Measurements from ENCODE around the gene KDELR3.

KDELR3 gene

GRCh38 chr22:38467904-38468442 is at the start of gene KDELR3:
Gene KDELR3, plus strand, starts transcription at chr22:38468096. Its CDS starts 138 bp downstream, at chr22:38468234.
- peak in 2 of 3 experiments; percentile 22 to 68 for DNase-seq (ENCODE audit: low read depth in 3 of 3)

- no peak for DNase-seq (ENCODE audit: low read depth in 3 of 3)
These were observed 49.3 kb upstream of the KDELR3 start for GRCh38 chr22:38418589-38418988.

GRCh38 chr22:38419121-38419857 is 48.6 kb upstream of the KDELR3 start:
- no peak for DNase-seq (ENCODE audit: low read depth in 3 of 3)

- no peak for DNase-seq (ENCODE audit: low read depth in 3 of 3)
These were observed 48.1 kb upstream of the KDELR3 start for GRCh38 chr22:38419858-38420160.

- DNase-seq (ENCODE audit: low read depth in 3 of 3) = no peak
These were observed 47.2 kb upstream of the KDELR3 start for GRCh38 chr22:38420734-38421133.

- no peak for DNase-seq (ENCODE audit: low read depth in 3 of 3)
These were observed 45.0 kb upstream of the KDELR3 start for GRCh38 chr22:38422611-38423511.

GRCh38 chr22:38423512-38424503 is 44.1 kb upstream of the KDELR3 start:
- DNase-seq (ENCODE audit: low read depth in 3 of 3) = no peak

GRCh38 chr22:38424525-38425080 is 43.3 kb upstream of the KDELR3 start:
- DNase-seq (ENCODE audit: low read depth in 3 of 3) = no peak

GRCh38 chr22:38426628-38427027 is 41.3 kb upstream of the KDELR3 start:
- DNase-seq (ENCODE audit: low read depth in 3 of 3) = no peak

GRCh38 chr22:38427465-38427864 is 40.4 kb upstream of the KDELR3 start:
- no peak for DNase-seq (ENCODE audit: low read depth in 3 of 3)

GRCh38 chr22:38427940-38428339 is 40.0 kb upstream of the KDELR3 start:
- no peak for DNase-seq (ENCODE audit: low read depth in 3 of 3)

GRCh38 chr22:38428714-38429113 is 39.2 kb upstream of the KDELR3 start:
- no peak for DNase-seq (ENCODE audit: low read depth in 3 of 3)

- DNase-seq (ENCODE audit: low read depth in 3 of 3) = no peak
These were observed 38.3 kb upstream of the KDELR3 start for GRCh38 chr22:38429499-38430068.

GRCh38 chr22:38431266-38432010 is 36.5 kb upstream of the KDELR3 start:
- DNase-seq (ENCODE audit: low read depth in 3 of 3) = no peak

GRCh38 chr22:38432264-38432663 is 35.6 kb upstream of the KDELR3 start:
- DNase-seq (ENCODE audit: low read depth in 3 of 3) = no peak

GRCh38 chr22:38433871-38434270 is 34.0 kb upstream of the KDELR3 start:
- no peak for DNase-seq (ENCODE audit: low read depth in 3 of 3)

GRCh38 chr22:38435010-38435409 is 32.9 kb upstream of the KDELR3 start:
- no peak for DNase-seq (ENCODE audit: low read depth in 3 of 3)

- no peak for DNase-seq (ENCODE audit: low read depth in 3 of 3)
These were observed 31.9 kb upstream of the KDELR3 start for GRCh38 chr22:38435965-38436364.

GRCh38 chr22:38436629-38437395 is 31.1 kb upstream of the KDELR3 start:
- no peak for DNase-seq (ENCODE audit: low read depth in 3 of 3)

Data from stimulated activated CD4-positive, alpha-beta T cell treated with anti-CD3 and anti-CD28 coated beads, TNF-alpha, amount 100 ng/mL, for 24 hours (primary cell).